Left renal pelvis (tissue), 4 donors: ENCODE data around the gene EML1. TPM values are rescaled to one million over a fixed set of nuclear protein-coding genes. Genes with fewer than 3 reads are reported as not detected.
"Not testable (repeated sequence)": the region's sequence is repeated elsewhere in the genome, so short reads cannot be mapped to it uniquely, and the experiment has no call there.

Source experiments
- DNase-seq, 4 donors: peaks; one replicate each; pipeline ENCODE4 v3.0.0-alpha.2; 2013; ENCODE audit warnings: low read depth in 4 of 4, low spot score in 3 of 4
- polyA plus RNA-seq, 4 donors: library from polyadenylated mRNA; unstranded; fragments of 120-200 nt; gene quantifications; one replicate each; pipeline ENCODE4 v1.2.1, GENCODE V29; 2013; ENCODE audit not compliant: insufficient read length in 4 of 4

The EML1 gene
- polyA plus RNA-seq, 4 donors, result 30.3 to 47.0 (median 39.7) TPM

GRCh38 chr14:99755629-99756603, 37.3 kb upstream of the EML1 start:
- no peak for DNase-seq

GRCh38 chr14:99756796-99757195, 36.4 kb upstream of the EML1 start:
- DNase-seq, result no peak

- no peak for DNase-seq
These were observed 35.7 kb upstream of the EML1 start for GRCh38 chr14:99757331-99758070.

GRCh38 chr14:99758121-99758821, 34.9 kb upstream of the EML1 start:
- DNase-seq, result peak in 3 of 4 donors; percentile 63 to 73 (median 73)

GRCh38 chr14:99758872-99759545, 34.2 kb upstream of the EML1 start:
- no peak for DNase-seq

- no peak for DNase-seq
These were observed 33.7 kb upstream of the EML1 start for GRCh38 chr14:99759546-99759925.

- no peak for DNase-seq
These were observed 32.4 kb upstream of the EML1 start for GRCh38 chr14:99760817-99761216.

- DNase-seq, result not testable (repeated sequence)
These were observed 30.3 kb upstream of the EML1 start for GRCh38 chr14:99762911-99763310.

GRCh38 chr14:99763527-99764221, 29.5 kb upstream of the EML1 start:
- no peak for DNase-seq

- DNase-seq, result no peak
These were observed 28.9 kb upstream of the EML1 start for GRCh38 chr14:99764222-99764706.

GRCh38 chr14:99768381-99768780, 24.8 kb upstream of the EML1 start:
- no peak for DNase-seq

- DNase-seq, result no peak
These were observed 24.1 kb upstream of the EML1 start for GRCh38 chr14:99769123-99769522.

GRCh38 chr14:99769799-99770198, 23.4 kb upstream of the EML1 start:
- no peak for DNase-seq

GRCh38 chr14:99772371-99773283, 20.6 kb upstream of the EML1 start:
- no peak for DNase-seq

GRCh38 chr14:99773521-99774497, 19.4 kb upstream of the EML1 start:
- DNase-seq, result no peak

GRCh38 chr14:99774556-99775307, 18.5 kb upstream of the EML1 start:
- no peak for DNase-seq

- no peak for DNase-seq
These were observed 17.9 kb upstream of the EML1 start for GRCh38 chr14:99775351-99775750.
